ENCODE data around the gene TMCC3.

TMCC3 gene

DNA sequence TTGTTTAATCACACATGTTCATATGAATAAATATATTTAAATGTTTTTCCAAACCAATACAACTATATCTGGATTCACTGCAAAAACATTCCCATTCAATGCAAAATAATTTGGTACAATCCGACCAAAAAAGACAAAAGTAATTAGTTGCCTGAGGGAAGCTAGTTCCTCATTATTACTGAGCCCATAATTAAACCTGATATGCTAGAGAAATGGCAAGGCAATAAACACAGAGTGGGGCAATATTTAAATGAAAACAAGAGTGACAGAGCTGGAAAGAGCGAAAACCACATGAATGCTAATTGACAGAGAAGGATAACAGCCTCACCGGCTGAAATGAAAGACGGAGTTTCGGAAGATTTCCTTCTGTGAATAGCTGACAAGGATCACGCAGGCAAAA is 82.6 kb downstream of the TMCC3 start:
- Histone ChIP-seq H3K27ac (ENCODE audit: low read length) (peak overlapping the region; percentile 12; the same call in 1 of the 2 replicates), H3K9ac (ENCODE audit: low read length) (no peak overlapping the region), H3F3A (ENCODE audit: insufficient read depth, low read length) (peaks cover 15% of the 10 kb centered on the region; the same call in 1 of the 2 replicates), H3K4me1 (ENCODE audit: low read length) (peaks cover 33% of the 10 kb centered on the region), H4K20me1 (ENCODE audit: insufficient read depth, low read length) (no peaks in the 10 kb centered on the region), H2AFZ (ENCODE audit: low read length) (no peak overlapping the region), H3K27me3 (replicated peaks; ENCODE audit: insufficient read depth, low read length) (no peaks in the 10 kb centered on the region), H3K79me2 (ENCODE audit: low read length) (no peaks in the 10 kb centered on the region), H3K4me2 (ENCODE audit: low read depth, low read length) (peak overlapping the region; percentile 9; the same call in 1 of the 2 replicates), H3K4me3 (ENCODE audit: low read length) (no peak overlapping the region), H3K36me3 (replicated peaks; ENCODE audit: insufficient read depth, low read length) (no peaks in the 10 kb centered on the region), H3K9me3 (replicated peaks; ENCODE audit: insufficient read depth, low read length) (no peaks in the 10 kb centered on the region), H3K9me2 (replicated peaks; ENCODE audit: insufficient read depth, low read length) (no peaks in the 10 kb centered on the region)
- no peak for DNase-seq
- TF ChIP-seq EZH2 (optimal IDR thresholded peaks at IDR 0.05; ENCODE audit: low read depth, low read length) (no peak), EZH2phosphoT487 (IDR thresholded peaks at IDR 0.05; ENCODE audit: low read length) (no peak), CTCF (IDR thresholded peaks at IDR 0.05; ENCODE audit: low read length) (no peak)

DNA sequence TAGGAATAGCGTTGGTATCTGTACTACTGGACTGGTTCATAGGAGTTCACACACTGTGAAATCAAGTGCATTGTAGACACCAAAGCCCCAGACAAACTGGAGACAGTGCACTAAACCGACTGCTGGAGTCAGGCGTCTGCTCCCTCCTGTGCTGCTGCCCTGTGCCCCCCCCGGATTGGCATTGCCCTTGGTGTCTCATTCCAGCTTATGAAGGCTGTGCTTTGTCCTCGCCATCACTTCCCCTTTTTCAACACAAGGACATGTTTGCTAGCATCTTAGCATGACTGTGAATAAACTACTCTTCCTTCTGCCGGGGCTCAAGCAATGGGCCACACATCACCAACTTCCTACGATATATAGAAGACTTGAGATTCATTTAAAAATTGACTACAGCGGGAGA is 84.0 kb downstream of the TMCC3 start:
- Histone ChIP-seq H3K9me3 (replicated peaks; ENCODE audit: insufficient read depth, low read length) (no peaks in the 10 kb centered on the region), H3K4me2 (ENCODE audit: low read depth, low read length) (no peak overlapping the region), H3K27me3 (replicated peaks; ENCODE audit: insufficient read depth, low read length) (no peaks in the 10 kb centered on the region), H3K36me3 (replicated peaks; ENCODE audit: insufficient read depth, low read length) (no peaks in the 10 kb centered on the region), H4K20me1 (ENCODE audit: insufficient read depth, low read length) (no peaks in the 10 kb centered on the region), H3F3A (ENCODE audit: insufficient read depth, low read length) (peaks cover 29% of the 10 kb centered on the region), H2AFZ (ENCODE audit: low read length) (no peak overlapping the region), H3K9me2 (replicated peaks; ENCODE audit: insufficient read depth, low read length) (no peaks in the 10 kb centered on the region), H3K27ac (ENCODE audit: low read length) (no peak overlapping the region), H3K9ac (ENCODE audit: low read length) (no peak overlapping the region), H3K4me3 (ENCODE audit: low read length) (no peak overlapping the region), H3K4me1 (ENCODE audit: low read length) (peaks cover 42% of the 10 kb centered on the region), H3K79me2 (ENCODE audit: low read length) (no peaks in the 10 kb centered on the region)
- no peak for DNase-seq
- TF ChIP-seq CTCF (IDR thresholded peaks at IDR 0.05; ENCODE audit: low read length) (no peak), EZH2 (optimal IDR thresholded peaks at IDR 0.05; ENCODE audit: low read depth, low read length) (no peak), EZH2phosphoT487 (IDR thresholded peaks at IDR 0.05; ENCODE audit: low read length) (no peak)

- Histone ChIP-seq H3K9ac (ENCODE audit: low read length) (no peak overlapping the region), H3K4me3 (ENCODE audit: low read length) (no peak overlapping the region), H3K27ac (ENCODE audit: low read length) (no peak overlapping the region), H3K36me3 (replicated peaks; ENCODE audit: insufficient read depth, low read length) (no peaks in the 10 kb centered on the region), H3K27me3 (replicated peaks; ENCODE audit: insufficient read depth, low read length) (no peaks in the 10 kb centered on the region), H2AFZ (ENCODE audit: low read length) (no peak overlapping the region), H3K4me1 (ENCODE audit: low read length) (peaks cover 47% of the 10 kb centered on the region), H3F3A (ENCODE audit: insufficient read depth, low read length) (peaks cover 36% of the 10 kb centered on the region), H3K9me3 (replicated peaks; ENCODE audit: insufficient read depth, low read length) (no peaks in the 10 kb centered on the region), H3K9me2 (replicated peaks; ENCODE audit: insufficient read depth, low read length) (no peaks in the 10 kb centered on the region), H4K20me1 (ENCODE audit: insufficient read depth, low read length) (no peaks in the 10 kb centered on the region), H3K4me2 (ENCODE audit: low read depth, low read length) (no peak overlapping the region), H3K79me2 (ENCODE audit: low read length) (no peaks in the 10 kb centered on the region)
- no peak for TF ChIP-seq EZH2phosphoT487 (IDR thresholded peaks at IDR 0.05; ENCODE audit: low read length)
- no peak for TF ChIP-seq EZH2 (optimal IDR thresholded peaks at IDR 0.05; ENCODE audit: low read depth, low read length)
- TF ChIP-seq CTCF (IDR thresholded peaks at IDR 0.05; ENCODE audit: low read length), result no peak
- DNase-seq, result no peak
Observed at GRCh38 chr12:94565683-94566082, 84.7 kb downstream of the TMCC3 start.

All from MM.1S (cell line).